HG02884 (cell line): ENCODE measurements around the gene MRGPRD.
"Not testable (repeated sequence)": the region's sequence is repeated elsewhere in the genome, so short reads cannot be mapped to it uniquely, and the experiment has no call there.

ENCODE experiments used
- ATAC-seq: cut with Tn5 transposase; IDR thresholded peaks from one replicate; pipeline ENCODE4 v1.9.1; 2021; ENCODE audit warnings: mild to moderate bottlenecking, moderate library complexity; ENCODE audit not compliant: unreplicated experiment

The MRGPRD gene

GRCh38 chr11:68994161-68994893, 13.5 kb upstream of the MRGPRD start:
- ATAC-seq = no peak

GRCh38 chr11:68993546-68993945, 12.8 kb upstream of the MRGPRD start:
- no peak for ATAC-seq

- ATAC-seq = no peak
These were observed 12.0 kb upstream of the MRGPRD start for GRCh38 chr11:68992743-68993255.

GRCh38 chr11:68990995-68991780, 10.4 kb upstream of the MRGPRD start:
- ATAC-seq = no peak

GRCh38 chr11:68989936-68990606, 9.3 kb upstream of the MRGPRD start:
- ATAC-seq = no peak

- ATAC-seq = no peak
These were observed 7.7 kb upstream of the MRGPRD start for GRCh38 chr11:68988491-68988890.

GRCh38 chr11:68987211-68987610, 6.4 kb upstream of the MRGPRD start:
- no peak for ATAC-seq

- no peak for ATAC-seq
These were observed 3.0 kb upstream of the MRGPRD start for GRCh38 chr11:68983801-68984200.

- ATAC-seq = no peak
These were observed 1.3 kb upstream of the MRGPRD start for GRCh38 chr11:68982134-68982533.

GRCh38 chr11:68979931-68980775, 633 bp downstream of the MRGPRD start:
- no peak for ATAC-seq

GRCh38 chr11:68978931-68979594, 1.7 kb downstream of the MRGPRD start:
- no peak for ATAC-seq

- ATAC-seq = no peak
These were observed 2.2 kb downstream of the MRGPRD start for GRCh38 chr11:68978626-68978930.

- ATAC-seq = no peak
These were observed 2.8 kb downstream of the MRGPRD start for GRCh38 chr11:68977781-68978625.

GRCh38 chr11:68976563-68976962, 4.2 kb downstream of the MRGPRD start:
- no peak for ATAC-seq

- no peak for ATAC-seq
These were observed 4.7 kb downstream of the MRGPRD start for GRCh38 chr11:68976095-68976494.

GRCh38 chr11:68974421-68975194, 6.2 kb downstream of the MRGPRD start:
- ATAC-seq = no peak

- not testable (repeated sequence) for ATAC-seq
These were observed 7.1 kb downstream of the MRGPRD start for GRCh38 chr11:68973706-68974105.

- no peak for ATAC-seq
These were observed 7.6 kb downstream of the MRGPRD start for GRCh38 chr11:68973219-68973618.
